ENCODE measurements around the gene APC.
"Not testable (repeated sequence)": the region's sequence is repeated elsewhere in the genome, so short reads cannot be mapped to it uniquely, and the experiment has no call there.

- TF ChIP-seq CTCF, EP300 (IDR thresholded peaks at IDR 0.05): not testable (repeated sequence)
These were observed 122.9 kb downstream of the APC start for GRCh38 chr5:112860571-112860928.

Measured in stomach (tissue), 4 donors.